SH-SY5Y (cell line): ENCODE results near the gene TSEN34.

Source experiments
- GATA2 ChIP-seq: IDR thresholded peaks from 2 replicates; pipeline ENCODE4 v1.6.1; 2011; ENCODE audit warnings: mild to moderate bottlenecking, low read depth, low read length
- GATA3 ChIP-seq: IDR thresholded peaks from 2 replicates; pipeline ENCODE4 v1.6.1; 2011; ENCODE audit warnings: low read depth, mild to moderate bottlenecking, low read length, moderate library complexity

Gene TSEN34

DNA sequence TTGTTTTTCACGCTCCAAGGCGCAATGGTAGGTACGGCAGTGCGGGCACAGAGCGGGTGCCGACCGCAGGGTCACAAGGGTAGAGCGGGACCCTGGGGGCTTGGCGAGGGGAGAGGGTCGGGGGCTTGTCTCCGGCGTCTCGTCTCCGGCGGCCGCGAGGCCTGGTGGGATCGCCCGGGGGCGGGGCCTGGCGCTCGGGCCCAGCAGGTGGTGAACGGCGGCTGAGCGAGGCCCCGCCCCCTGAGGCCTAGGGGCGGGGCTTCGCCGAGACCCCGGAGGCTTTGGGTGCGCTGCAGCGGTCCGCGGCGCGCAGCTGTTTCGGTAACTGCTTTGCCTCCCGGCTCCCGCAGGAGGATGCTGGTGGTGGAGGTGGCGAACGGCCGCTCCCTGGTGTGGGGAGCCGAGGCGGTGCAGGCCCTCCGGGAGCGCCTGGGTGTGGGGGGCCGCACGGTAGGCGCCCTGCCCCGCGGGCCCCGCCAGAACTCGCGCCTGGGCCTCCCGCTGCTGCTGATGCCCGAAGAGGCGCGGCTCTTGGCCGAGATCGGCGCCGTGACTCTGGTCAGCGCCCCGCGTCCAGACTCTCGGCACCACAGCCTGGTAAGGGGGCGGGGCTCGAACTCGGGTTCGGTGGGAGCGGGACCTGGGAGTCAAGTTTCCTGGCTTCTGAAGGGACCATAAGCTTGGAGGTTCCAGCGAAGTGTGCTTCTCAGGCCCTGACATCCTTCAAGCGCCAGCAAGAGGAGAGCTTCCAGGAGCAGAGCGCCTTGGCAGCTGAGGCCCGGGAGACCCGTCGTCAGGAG lies at the start of gene TSEN34:
Gene TSEN34 (plus strand): TSS at position 298 of the 800 bp plus-strand sequence. CDS start 57 bp downstream, at position 355.
- TF ChIP-seq GATA2 (no peak), GATA3 (no peak)

DNA sequence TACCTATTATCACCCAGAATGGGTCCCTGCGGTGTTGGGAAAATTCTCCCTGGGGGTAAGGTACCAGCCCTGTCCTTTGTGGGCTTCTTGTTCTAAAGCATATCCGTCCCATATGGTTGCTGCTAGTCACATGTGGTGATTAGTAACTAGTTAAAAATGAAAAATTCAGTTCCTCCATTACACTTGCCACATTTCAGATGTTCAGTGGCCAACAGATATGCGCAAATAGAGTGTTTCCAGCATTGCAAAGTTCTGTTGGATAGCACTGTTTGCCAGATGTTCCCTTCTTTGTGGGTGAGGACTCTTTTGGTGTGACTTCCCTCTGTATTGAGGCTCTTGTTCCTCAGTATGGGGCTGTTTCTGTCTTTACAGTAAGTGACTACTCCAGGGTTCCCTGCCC lies 49.8 kb upstream of the TSEN34 start:
- TF ChIP-seq GATA2, result no peak
- TF ChIP-seq GATA3, result no peak

DNA sequence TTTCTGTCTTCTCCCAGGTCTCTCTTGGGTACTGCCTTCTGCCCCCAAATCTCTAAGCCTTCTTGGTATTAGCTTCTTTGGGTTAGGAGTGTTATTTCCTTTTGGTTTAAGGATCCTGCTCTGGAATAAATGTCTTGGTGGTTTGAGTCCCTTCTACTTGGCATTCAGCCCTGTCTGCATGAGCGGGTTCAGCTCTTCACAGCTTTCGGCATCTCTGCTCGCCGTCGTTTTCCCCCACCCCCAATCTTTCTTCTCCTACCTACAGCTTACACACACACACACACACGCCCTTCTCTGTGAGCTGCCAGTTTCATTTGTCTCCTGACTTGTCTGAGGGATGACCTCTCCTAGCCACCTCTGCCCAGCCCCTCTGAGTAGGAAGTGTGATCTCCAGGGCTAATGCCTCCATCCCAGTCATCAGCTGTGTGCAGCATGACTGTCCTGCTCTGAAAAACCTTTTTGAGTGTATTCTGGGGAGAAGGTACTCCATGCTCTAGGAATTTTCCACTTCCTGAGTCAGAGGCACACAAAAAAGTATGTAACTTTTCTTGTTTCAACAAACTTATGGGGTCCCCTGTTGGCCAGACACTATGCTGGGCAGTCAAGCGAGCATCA lies 48.8 kb upstream of the TSEN34 start:
- no peak for TF ChIP-seq GATA2
- TF ChIP-seq GATA3, result no peak

DNA sequence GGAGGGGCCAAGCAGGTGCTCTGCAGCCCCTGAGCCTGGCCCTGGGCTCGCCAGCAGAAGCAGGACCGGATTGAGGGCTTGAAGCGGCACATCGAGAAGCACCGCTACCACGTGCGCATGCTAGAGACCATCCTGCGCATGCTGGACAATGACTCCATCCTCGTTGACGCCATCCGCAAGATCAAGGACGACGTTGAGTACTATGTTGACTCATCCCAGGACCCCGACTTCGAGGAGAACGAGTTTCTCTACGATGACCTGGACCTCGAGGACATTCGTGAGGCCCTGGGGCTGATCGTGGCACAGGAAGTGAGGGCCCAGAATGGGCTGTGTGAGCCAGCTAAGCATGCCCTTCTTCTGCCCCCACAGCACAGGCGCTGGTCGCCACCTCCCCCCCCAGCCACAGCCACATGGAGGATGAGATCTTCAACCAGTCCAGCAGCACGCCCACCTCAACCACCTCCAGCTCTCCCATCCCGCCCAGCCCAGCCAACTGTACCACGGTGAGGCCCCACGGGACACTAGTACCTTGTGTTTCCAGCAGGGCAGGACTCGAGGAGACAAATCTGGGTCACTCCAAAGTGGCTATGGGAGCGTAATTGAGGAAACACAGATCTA lies 45.5 kb upstream of the TSEN34 start:
- TF ChIP-seq GATA3 (no peak), GATA2 (no peak)

DNA sequence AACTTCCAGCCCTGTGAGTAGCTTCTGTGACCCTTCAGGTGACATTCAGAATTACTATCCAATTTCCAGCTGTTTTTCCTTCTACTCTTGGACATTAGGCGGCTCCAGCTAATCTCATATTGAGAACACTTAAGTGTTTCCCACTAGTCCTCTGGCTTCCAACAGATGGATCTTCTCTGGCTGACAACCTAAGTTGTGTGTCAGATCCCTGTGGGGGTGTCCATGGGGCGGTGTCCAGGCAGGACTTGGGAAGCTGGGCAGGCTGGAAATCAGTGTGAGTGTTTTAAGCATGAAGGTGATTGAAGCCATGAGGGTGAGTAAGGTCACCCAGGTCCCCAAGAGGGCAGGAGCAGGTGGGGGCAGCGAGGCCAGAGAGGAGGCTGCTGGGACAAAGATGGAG lies 43.4 kb upstream of the TSEN34 start:
- TF ChIP-seq GATA2 (no peak), GATA3 (no peak)

DNA sequence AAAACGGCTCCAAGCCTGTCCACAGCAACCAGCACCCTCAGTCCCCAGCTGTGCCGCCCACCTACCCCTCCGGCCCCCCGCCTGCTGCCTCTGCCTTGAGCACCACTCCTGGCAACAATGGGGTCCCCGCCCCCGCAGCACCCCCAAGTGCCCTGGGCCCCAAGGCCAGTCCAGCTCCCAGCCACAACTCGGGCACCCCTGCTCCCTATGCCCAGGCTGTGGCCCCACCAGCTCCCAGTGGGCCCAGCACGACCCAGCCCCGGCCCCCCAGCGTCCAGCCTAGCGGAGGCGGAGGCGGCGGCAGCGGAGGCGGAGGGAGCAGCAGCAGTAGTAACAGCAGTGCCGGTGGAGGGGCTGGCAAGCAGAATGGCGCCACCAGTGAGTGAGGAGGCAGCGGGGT lies 43.0 kb upstream of the TSEN34 start:
- TF ChIP-seq GATA2, result no peak
- no peak for TF ChIP-seq GATA3

DNA sequence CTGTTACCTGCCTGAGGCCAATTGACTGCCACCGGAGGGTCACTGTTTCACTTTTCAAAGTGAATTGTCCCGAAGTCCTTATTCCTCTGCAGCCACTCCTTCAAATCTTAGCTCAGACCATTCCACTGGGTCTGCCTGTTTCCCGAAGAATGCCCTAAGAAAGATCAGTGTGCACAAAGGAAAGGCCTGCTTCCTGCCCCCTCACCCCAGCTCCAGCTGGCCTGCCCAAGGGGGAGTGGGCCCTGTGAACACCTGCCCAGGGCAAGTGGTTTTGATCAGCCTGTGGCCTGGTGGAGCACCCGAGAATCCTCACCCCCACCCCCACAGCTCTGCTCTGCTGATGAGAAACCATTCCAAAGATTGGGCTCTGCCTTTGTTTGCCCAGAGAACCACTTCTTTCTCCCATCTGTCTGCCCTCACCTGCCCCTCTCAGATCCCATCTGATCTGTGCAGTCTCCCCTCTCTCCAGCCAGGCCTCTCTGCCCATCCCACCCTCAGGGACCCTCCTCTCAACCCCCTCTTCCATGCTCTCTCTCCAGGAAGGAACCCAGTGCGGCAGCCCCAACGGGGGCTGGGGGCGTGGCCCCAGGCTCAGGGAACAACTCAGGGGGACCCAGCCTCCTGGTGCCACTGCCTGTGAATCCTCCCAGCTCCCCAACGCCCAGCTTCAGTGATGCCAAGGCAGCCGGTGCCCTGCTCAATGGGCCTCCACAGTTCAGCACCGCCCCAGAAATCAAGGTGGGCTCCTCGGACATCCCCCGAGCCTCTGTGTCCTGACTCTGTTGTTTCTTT lies 41.9 kb upstream of the TSEN34 start:
- TF ChIP-seq GATA2 (no peak), GATA3 (no peak)

DNA sequence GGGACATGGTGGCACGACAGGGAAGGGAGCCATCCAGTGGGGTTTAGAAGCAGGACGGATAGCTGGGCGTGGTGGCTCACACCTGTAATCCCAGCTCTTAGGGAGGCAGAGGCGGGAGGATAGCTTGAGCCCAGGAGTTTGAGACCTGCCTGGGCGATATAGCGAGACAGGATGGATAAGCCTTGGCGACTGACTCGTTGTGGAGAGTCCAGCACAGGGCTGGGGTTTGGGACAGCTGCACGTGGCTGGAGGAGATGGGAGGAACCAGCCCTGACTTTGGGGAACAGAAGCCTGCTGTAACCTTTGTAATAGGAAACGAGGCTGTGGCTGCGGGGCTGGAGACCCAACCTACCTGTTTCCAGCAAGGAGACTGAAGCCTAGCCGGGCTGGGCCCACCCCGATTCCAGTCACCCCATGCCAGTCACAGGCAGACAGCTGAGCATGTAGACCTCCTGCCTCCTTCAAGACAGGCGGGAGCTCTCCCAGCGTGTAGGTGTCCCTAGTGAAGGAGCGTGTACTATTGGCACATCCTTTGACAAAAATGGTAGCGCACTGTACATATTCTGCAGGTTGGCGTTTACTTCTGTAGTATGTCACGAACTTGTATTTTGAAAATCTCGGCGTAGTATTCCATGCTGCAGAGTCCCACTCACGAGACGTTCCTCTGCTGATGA lies 39.6 kb upstream of the TSEN34 start:
- TF ChIP-seq GATA3, result no peak
- TF ChIP-seq GATA2, result no peak

DNA sequence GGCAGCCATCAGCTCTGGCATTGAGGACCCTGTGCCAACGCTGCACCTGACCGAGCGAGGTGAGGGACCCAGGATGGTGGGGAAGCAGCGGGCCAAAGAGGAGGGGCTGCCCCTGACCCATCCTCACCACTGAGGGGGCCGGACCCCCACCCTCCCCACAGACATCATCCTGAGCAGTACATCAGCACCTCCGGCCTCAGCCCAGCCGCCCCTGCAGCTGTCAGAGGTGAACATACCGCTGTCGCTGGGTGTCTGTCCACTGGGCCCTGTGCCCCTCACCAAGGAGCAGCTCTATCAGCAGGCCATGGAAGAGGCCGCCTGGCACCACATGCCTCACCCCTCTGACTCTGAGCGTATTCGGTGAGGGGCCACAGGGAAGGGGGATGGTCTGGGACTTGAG lies 38.8 kb upstream of the TSEN34 start:
- no peak for TF ChIP-seq GATA3
- TF ChIP-seq GATA2, result no peak

DNA sequence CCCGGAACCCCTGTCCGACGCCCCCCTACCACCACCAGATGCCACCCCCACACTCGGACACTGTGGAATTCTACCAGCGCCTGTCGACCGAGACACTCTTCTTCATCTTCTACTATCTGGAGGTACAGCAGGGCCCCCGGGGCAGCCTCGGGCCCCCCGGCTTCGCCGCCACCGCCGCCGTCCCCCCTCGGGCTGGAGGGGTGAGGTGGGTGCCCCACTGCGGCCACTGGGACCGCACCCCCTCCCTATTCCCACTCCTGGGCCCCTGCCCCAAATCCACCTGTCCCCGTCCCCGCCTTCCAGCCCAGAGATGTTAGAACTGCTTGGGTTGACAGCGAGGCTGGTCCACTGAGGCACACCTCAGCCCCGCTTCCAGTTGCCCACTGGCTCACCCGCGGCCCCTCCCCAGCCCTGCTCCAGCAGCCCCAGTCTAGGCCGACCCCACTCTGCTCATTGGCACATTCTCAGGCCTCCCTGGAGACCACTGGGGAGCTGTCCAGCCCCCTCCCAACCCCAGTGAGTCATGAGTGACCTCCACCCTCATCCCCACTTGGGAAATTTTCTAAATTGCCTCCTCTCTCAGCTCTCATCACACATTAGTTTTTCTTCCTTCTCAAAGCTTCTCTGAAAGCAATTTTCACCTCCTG lies 38.1 kb upstream of the TSEN34 start:
- TF ChIP-seq GATA2, result no peak
- TF ChIP-seq GATA3, result no peak

DNA sequence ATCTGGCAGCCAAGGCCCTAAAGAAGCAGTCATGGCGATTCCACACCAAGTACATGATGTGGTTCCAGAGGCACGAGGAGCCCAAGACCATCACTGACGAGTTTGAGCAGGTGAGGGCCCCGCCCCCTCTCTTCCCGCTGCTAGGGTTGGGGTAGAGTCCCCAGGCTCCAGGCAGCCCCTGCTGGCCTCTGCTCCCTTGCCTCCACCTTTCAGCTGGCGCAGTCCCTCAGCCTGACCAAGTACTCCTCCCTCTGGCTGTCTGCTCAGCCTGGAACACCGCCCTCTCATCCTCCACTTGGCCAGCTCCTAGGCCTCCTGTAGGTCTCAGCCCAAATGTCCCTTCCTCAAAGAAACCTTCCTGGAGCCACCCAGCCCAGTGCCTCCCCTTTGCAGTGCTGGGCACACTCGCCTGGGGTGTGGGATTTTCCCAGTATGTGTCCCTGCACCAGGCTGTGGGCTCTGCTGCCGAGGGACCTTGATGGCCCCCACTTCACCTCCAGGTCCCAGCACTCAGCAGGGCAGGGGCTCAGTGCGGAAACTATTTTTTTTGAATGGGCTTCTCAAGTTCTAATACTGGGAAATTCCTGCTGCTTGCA lies 37.3 kb upstream of the TSEN34 start:
- TF ChIP-seq GATA2, result no peak
- TF ChIP-seq GATA3, result no peak

DNA sequence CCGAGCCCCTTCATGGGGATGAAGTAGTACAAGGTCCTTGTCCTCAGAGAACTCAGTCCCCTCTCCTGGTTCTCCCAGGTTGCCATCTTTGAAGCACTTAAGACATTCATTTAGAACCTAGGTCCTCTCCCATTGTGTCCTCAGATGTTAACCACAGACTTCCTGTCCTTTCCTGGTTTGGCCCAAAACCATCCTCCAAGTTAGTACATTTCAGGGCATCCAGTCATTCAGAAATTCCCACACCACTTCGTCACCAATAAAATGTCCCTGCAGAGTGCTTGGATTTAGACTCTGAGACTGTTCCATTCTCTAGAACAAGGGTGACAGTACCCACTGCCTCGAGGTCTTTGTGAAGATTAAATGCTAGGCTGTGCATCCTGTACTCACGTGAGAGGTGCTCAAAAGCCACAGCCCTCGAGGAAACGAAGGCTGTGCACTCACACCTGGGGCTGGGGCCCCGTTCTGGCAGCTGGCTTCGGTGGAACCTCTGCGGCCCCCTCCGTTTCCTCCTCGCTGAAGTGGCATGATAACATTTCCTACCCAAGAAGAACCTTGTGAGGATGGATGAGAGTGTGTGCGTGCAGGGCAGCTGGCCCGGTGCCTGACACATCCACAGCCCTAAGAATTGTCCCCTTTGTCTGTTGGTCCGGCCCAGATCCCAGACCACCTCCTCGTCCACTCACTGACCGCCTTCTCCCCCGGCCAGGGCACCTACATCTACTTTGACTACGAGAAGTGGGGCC lies 36.3 kb upstream of the TSEN34 start:
- no peak for TF ChIP-seq GATA2
- TF ChIP-seq GATA3, result no peak
